ENCODE results near the gene SLC66A2.

Gene SLC66A2

GRCh38 chr18:79949697-79950487 lies 1.6 kb downstream of the SLC66A2 start:
- DNase-seq, result no peak

- DNase-seq, result no peak
These were observed 2.6 kb downstream of the SLC66A2 start for GRCh38 chr18:79948719-79949411.

DNA sequence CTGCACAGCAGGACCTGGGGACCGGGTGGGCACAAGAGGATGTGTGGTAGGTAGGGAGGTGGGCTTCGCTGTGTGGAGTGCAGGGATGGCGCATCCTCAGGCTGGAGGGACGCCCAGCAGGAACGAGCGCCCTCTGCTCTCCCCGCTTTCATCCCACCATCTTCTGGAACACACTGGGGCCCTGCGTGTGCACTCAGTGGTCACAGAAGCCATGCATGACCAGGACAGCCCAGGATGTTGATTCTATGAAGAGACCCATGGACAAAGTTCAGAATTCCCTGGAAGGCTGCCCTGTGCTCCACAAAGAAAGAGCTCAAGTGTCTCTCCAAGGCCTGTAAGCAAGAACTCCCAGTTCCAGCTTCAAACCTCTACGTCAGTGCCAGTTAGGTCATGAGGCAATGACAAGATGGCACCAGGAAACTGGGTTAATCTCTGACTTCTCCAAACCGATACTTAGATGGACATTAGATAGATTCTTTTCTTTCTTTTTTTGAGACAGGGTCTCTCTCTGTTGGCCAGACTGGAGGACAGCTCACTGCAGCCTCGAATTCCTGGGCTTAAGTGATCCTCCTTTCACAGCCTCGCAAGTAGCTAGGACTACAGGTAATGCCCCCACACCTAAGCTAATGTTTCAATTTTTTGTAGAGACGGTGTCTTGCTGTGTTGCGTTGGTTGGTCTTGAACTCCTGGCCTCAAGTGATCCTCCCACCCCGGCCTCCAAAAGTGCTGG lies 3.4 kb downstream of the SLC66A2 start:
- DNase-seq, result no peak

- DNase-seq, result no peak
These were observed 4.2 kb downstream of the SLC66A2 start for GRCh38 chr18:79947054-79947755.

GRCh38 chr18:79945118-79946042 lies 6.1 kb downstream of the SLC66A2 start:
- no peak for DNase-seq

GRCh38 chr18:79944746-79945117 lies 6.7 kb downstream of the SLC66A2 start:
- no peak for DNase-seq

GRCh38 chr18:79944126-79944731 lies 7.2 kb downstream of the SLC66A2 start:
- no peak for DNase-seq

DNA sequence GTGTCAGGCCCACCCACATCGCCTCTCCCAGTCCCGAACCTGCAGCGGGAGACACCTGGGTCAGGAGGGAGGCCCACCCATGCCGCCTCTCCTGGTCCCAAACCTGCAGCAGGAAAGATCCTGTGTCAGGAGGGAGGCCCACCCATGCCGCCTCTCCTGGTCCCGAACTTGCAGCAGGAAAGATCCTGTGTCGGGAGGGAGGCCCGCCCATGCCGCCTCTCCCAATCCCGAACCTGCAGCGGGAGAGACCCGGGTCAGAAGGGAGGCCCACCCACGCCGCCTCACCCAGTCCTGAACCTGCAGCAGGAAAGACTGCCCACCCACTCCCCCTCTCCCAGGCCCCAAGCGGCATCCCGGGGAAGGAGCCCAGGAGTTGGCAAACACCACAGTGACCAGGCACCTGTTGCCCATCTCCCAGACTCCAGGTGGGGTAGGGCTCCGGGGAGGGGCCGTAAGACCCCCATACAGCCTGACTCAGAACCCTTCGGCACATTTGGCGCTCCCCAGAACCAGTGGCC lies 7.8 kb downstream of the SLC66A2 start:
- DNase-seq, result no peak

- no peak for DNase-seq
These were observed 8.5 kb downstream of the SLC66A2 start for GRCh38 chr18:79942786-79943607.

- no peak for DNase-seq
These were observed 9.2 kb downstream of the SLC66A2 start for GRCh38 chr18:79942211-79942610.

DNA sequence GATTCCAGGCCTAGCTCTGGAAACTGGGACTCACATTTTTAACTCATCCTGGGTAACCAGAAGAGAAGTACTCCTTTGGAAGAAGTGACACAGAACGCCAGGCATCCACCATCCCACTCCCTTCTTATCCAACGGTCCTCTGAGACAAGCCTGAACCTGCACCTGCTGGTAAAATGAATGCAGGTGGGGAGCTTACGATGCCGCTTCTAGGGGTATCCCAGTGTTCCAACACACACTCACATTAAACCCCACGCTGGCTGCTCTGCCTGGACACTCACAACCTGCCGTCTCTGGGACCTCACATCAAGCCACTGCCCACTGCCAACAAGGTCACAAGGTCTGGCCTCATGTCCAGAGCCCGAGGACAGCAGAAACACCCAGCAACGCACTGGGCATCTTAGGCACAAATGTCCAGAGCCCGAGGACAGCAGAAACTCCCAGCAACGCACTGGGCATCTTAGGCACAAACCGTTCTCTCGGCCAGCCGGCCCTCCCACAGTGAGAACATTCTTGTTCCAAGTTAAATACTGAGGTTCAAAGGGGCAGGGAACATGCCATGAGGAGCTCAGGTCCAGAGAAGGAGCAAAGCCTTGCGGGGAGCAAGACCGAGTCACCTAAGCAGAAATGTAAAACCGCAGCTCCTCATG lies 9.9 kb downstream of the SLC66A2 start:
- DNase-seq, result no peak

GRCh38 chr18:79940814-79941472 lies 10.5 kb downstream of the SLC66A2 start:
- DNase-seq, result no peak

DNA sequence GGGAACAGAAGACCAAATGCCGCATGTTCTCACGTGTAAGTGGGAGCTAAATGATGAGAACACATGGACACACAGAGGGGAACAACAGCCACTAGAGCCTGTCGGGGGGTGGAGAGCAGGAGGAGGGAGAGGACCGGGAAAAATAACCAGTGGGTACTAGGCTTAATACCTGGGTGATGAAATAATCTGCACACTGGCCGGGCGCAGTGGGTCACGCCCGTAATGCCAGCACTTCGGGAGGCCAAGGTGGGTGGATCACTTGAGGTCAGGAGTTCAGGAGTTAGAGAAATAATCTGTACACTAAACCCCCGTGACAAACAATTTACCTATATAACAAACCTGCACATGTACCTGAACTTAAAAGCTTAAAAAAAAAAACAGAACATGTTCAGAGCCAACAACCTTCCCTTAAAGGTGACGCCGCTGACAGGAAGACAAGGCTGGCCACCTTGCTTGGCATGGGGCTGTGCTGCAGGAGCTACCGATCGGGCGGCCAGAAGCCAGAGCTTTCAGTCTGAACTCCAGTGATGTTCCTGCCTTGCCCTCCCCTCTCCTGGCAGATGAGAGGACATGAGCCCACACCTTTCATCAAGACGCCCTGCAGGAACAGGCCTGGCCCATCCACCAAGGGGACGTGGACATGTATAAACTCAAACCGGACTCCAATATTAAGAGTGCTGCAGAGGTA lies 11.2 kb downstream of the SLC66A2 start:
- DNase-seq, result no peak

GRCh38 chr18:79939096-79939495 lies 12.4 kb downstream of the SLC66A2 start:
- DNase-seq, result no peak

GRCh38 chr18:79938196-79938595 lies 13.3 kb downstream of the SLC66A2 start:
- DNase-seq, result no peak

DNA sequence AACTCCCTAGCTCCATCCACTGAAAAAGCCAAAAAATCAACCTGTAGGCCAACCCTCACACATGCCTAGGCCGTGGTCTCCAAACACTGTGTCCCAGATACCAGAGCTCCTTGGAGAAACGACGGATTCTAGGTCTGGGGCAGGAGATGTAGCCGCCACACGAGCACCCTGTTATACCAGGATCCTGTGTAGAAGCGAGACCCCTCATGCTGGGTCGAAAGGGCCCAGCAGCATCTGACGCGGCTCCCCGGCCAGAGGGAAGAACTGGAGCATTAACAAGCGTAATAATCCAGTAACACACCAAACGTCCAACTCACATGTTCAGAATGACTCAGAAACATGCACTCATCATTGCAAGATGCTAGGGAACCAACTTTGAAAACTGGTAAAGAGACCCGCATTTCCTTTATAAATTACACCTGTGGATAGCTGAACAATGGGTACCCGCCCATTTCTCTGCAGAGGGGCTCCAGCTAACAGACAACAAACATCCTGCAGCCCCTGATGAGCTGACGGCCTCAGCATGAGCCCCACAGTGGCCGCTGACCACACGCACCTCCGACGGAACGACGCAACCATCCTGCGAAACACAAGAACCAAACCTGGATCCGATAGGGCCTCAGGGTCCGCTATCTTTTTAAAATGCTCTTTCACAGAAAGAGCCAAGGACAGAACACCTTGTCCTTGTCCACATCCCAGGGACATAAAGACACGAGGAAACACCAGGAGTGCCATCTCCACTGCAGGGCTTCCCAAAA lies 14.2 kb downstream of the SLC66A2 start:
- no peak for DNase-seq

- DNase-seq, result no peak
These were observed 14.8 kb downstream of the SLC66A2 start for GRCh38 chr18:79936641-79937040.

- no peak for DNase-seq
These were observed 15.5 kb downstream of the SLC66A2 start for GRCh38 chr18:79935925-79936324.

Data from NCI-H774 (cell line).